Esophagus squamous epithelium (tissue), 4 donors: ENCODE measurements around the gene ZEB2.

Experiments used
- POLR2A ChIP-seq, 4 donors: fragments of 450-650 bp; IDR thresholded peaks; one replicate each; pipeline ENCODE4 v1.6.1; 2017; ENCODE audit warnings: antibody characterized with exemption in 4 of 4, mild to moderate bottlenecking in 4 of 4, moderate library complexity in 3 of 4
- TF ChIP-seq, protein P1 (sequence below), 6 experiments: fragments of 450-650 bp in 4 of 6; fragments of 200-600 bp in 2 of 6; sonication (generic) in 2 of 6; IDR thresholded peaks; one replicate each; pipeline ENCODE4 v1.5.1; 2016 to 2019; ENCODE audit warnings: antibody characterized with exemption in 6 of 6, mild to moderate bottlenecking in 4 of 6, moderate library complexity in 4 of 6

DNA sequence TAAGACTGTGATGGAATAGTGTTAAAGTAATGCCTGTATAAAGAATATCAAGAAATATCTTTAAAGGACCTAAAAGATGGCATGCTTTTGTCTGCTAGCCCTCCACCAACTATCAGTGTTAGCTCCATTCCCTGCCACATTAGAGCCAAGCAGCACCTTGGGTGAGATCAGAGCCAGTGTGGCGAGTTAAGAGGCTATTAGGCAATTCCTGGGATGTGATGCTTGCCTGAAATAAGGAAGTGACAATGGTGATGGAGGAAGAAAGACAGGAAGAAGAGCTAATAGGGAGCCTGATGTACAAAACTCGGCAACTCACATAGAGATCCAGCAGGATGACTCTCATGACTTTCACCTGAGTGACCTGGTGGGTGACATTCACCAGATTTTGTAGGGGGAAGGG is 143.5 kb downstream of the ZEB2 start:
- TF ChIP-seq POLR2A (IDR thresholded peaks at IDR 0.05) = no peak
- TF ChIP-seq, protein P1, sequence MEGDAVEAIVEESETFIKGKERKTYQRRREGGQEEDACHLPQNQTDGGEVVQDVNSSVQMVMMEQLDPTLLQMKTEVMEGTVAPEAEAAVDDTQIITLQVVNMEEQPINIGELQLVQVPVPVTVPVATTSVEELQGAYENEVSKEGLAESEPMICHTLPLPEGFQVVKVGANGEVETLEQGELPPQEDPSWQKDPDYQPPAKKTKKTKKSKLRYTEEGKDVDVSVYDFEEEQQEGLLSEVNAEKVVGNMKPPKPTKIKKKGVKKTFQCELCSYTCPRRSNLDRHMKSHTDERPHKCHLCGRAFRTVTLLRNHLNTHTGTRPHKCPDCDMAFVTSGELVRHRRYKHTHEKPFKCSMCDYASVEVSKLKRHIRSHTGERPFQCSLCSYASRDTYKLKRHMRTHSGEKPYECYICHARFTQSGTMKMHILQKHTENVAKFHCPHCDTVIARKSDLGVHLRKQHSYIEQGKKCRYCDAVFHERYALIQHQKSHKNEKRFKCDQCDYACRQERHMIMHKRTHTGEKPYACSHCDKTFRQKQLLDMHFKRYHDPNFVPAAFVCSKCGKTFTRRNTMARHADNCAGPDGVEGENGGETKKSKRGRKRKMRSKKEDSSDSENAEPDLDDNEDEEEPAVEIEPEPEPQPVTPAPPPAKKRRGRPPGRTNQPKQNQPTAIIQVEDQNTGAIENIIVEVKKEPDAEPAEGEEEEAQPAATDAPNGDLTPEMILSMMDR (IDR thresholded peaks at IDR 0.05) = no peak
